B cell (primary cell): Measurements from ENCODE around the gene TUT4. TPM values are rescaled to one million over a fixed set of nuclear protein-coding genes. Genes with fewer than 3 reads are reported as not detected.

Experiments used
- ATAC-seq: fragments of 200-7000 bp; cut with Tn5 transposase; one replicate; pipeline ENCODE4 v1.10.0; 2021; ENCODE audit warnings: low read depth, mild to moderate bottlenecking, moderate number of reproducible peaks, moderate library complexity
- CTCF ChIA-PET: fragments of 350-600 bp; sonication (Branson Sonifier 250); formaldehyde crosslinking; loops from one replicate; lab custom pipeline; 2021; ENCODE audit warnings: antibody characterized with exemption, inconsistent platforms; lab: Charles Lee
- POLR2A ChIA-PET: fragments of 350-600 bp; sonication (Branson Sonifier 250); formaldehyde crosslinking; loops from one replicate; lab custom pipeline; 2021; ENCODE audit warnings: antibody characterized with exemption; lab: Charles Lee
- DNase-seq: peaks from one replicate; pipeline ENCODE4 v3.0.0; 2013
- H2AFZ ChIP-seq: 2 replicates; pipeline ENCODE4 v1.6.1; 2012; ENCODE audit warnings: mild to moderate bottlenecking, low read depth, low read length; ENCODE audit not compliant: insufficient read depth, poor library complexity, severe bottlenecking
- H3K27ac ChIP-seq, 2 donors: 1 replicate in 1 of 2; 2 replicates in 1 of 2; pipeline ENCODE4 v1.5.1; 2012 to 2013; ENCODE audit warnings: low read length in 2 of 2, mild to moderate bottlenecking in 2 of 2, moderate library complexity in 1 of 2
- H3K27me3 ChIP-seq, 4 experiments: fragments of 200-600 bp in 1 of 4; sonication (generic) in 1 of 4; replicated peaks in 1 of 4; 1 replicate in 2 of 4; 2 replicates in 2 of 4; pipeline versions ENCODE4 v1.6.1 to v1.7.0; 2013 to 2016; ENCODE audit warnings: low read length in 3 of 4, mild to moderate bottlenecking in 2 of 4, mixed read lengths in 1 of 4, moderate library complexity in 1 of 4; ENCODE audit not compliant: insufficient read depth in 4 of 4, control insufficient read depth in 3 of 4; ENCODE audit errors: control extremely low read depth in 1 of 4
- H3K36me3 ChIP-seq, 2 experiments: replicated peaks in 1 of 2; 1 replicate in 1 of 2; 2 replicates in 1 of 2; pipeline versions ENCODE4 v1.6.1 to v1.7.1; 2013; ENCODE audit warnings: low read length in 1 of 2; ENCODE audit not compliant: insufficient read depth in 2 of 2, control insufficient read depth in 1 of 2; ENCODE audit errors: control extremely low read depth in 1 of 2, extremely low read depth in 1 of 2
- H3K4me1 ChIP-seq, 2 donors: fragments of 200-600 bp in 1 of 2; sonication (generic) in 1 of 2; 1 replicate in 1 of 2; 2 replicates in 1 of 2; pipeline versions ENCODE4 v1.5.1 to v1.6.1; 2013 to 2017; ENCODE audit warnings: low read length in 2 of 2; ENCODE audit not compliant: control insufficient read depth in 2 of 2, insufficient read depth in 2 of 2
- H3K4me2 ChIP-seq: replicated peaks from 2 replicates; pipeline ENCODE3; 2012; ENCODE audit warnings: mild to moderate bottlenecking, low read depth, low read length; ENCODE audit not compliant: poor library complexity, severe bottlenecking
- H3K4me3 ChIP-seq, 5 experiments: fragments of 200-600 bp in 1 of 5; sonication (generic) in 1 of 5; 1 replicate in 3 of 5; 2 replicates in 2 of 5; pipeline versions ENCODE4 v1.5.1 to v1.7.0; 2011 to 2016; ENCODE audit warnings: low read length in 4 of 5, mild to moderate bottlenecking in 4 of 5, low read depth in 2 of 5, control low read depth in 1 of 5, moderate library complexity in 1 of 5; ENCODE audit not compliant: insufficient read depth in 1 of 5; ENCODE audit errors: control extremely low read depth in 1 of 5, extremely low read depth in 1 of 5
- H3K79me2 ChIP-seq: fragments of 200-600 bp; sonication (generic); one replicate; pipeline ENCODE4 v1.6.0; 2016; ENCODE audit warnings: low read length; ENCODE audit not compliant: control insufficient read depth, insufficient read depth
- H3K9ac ChIP-seq: fragments of 200-600 bp; sonication (generic); 2 replicates; pipeline ENCODE4 v1.6.1; 2017; ENCODE audit warnings: mild to moderate bottlenecking, low read length, moderate library complexity
- H3K9me3 ChIP-seq, 3 donors: one replicate each; pipeline versions ENCODE4 v1.6.1 to v1.7.1; 2013; ENCODE audit warnings: low read length in 2 of 3; ENCODE audit not compliant: control insufficient read depth in 2 of 3, insufficient read depth in 1 of 3; ENCODE audit errors: control extremely low read depth in 1 of 3
- H4K20me1 ChIP-seq: 2 replicates; pipeline ENCODE4 v1.6.0; 2012; ENCODE audit warnings: mild to moderate bottlenecking, low read length; ENCODE audit not compliant: insufficient read depth, control insufficient read depth, poor library complexity, severe bottlenecking
- H3K27ac Mint-ChIP-seq: one replicate; pipeline ENCODE4 v1.8.0; 2021; ENCODE audit warnings: mixed read lengths
- H3K27me3 Mint-ChIP-seq: one replicate; pipeline ENCODE4 v1.8.0; 2021; ENCODE audit warnings: mixed read lengths
- H3K4me1 Mint-ChIP-seq: one replicate; pipeline ENCODE4 v1.8.0; 2021; ENCODE audit warnings: mixed read lengths
- H3K4me3 Mint-ChIP-seq: one replicate; pipeline ENCODE4 v1.8.0; 2021; ENCODE audit warnings: mixed read lengths
- H3K9me3 Mint-ChIP-seq: one replicate; pipeline ENCODE4 v1.8.0; 2022; ENCODE audit warnings: mixed read lengths; ENCODE audit not compliant: insufficient read depth
- EZH2 ChIP-seq: IDR thresholded peaks from 2 replicates; pipeline ENCODE4 v1.6.1; 2012; ENCODE audit warnings: borderline replicate concordance, low read depth, mild to moderate bottlenecking, moderate library complexity, low read length; ENCODE audit not compliant: insufficient read depth, poor library complexity, severe bottlenecking
- WGBS: methylation state at CpG from one replicate; pipeline ENCODE4 v1.1.5; 2013; ENCODE audit warnings: missing lambda C conversion rate; ENCODE audit not compliant: insufficient coverage; 5-methylcytosine and 5-hydroxymethylcytosine counted together
- intact Hi-C: fragments of 100-400 bp; cut with micrococcal nuclease; formaldehyde crosslinking; loops from one replicate; pipeline ENCODE4 v1.10.0; 2022
- polyA plus RNA-seq: library from polyadenylated mRNA; depleted of rRNA; stranded (reverse); fragments of >200 nt; gene quantifications from 2 replicates; pipeline ENCODE4 v1.2.3, GENCODE V29; 2012
- total RNA-seq, 2 donors: library from RNA; stranded (reverse); fragments of 120-200 nt in 1 of 2; gene quantifications; 1 replicate in 1 of 2; 2 replicates in 1 of 2; pipeline versions ENCODE4 v1.2.3 to v1.2.4, GENCODE V29; 2013 to 2022
- TF ChIP-seq, protein P1 (sequence below): fragments of 200-600 bp; IDR thresholded peaks from one replicate; pipeline ENCODE4 v1.8.0; 2022; ENCODE audit warnings: antibody characterized with exemption, mild to moderate bottlenecking

Gene TUT4
- total and polyA plus RNA-seq, 2 donors (not counting 1 experiment from before 2014, with no cell fraction given): 76.6 to 248 TPM

DNA sequence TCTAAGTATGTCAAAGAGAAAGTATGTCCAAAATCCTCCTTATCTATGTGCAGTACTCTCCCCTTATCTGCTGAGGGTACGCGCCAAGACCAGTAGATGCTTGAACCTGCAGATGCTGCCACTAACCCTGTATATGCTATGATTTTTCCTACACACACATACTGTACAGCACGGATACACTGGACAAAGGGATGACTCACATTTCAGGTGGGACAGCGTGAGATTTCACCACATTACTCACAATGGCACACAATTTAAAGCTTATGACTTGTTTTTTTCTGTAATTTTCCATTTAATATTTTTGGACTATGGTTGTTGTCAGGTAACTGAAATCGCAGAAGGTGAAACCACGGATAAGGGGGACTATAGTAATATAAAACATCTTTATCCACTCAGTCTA is 152.8 kb downstream of the TUT4 start:
- H3K4me2 ChIP-seq: no peak overlapping the region
- H3K9me3 ChIP-seq: no peaks in the 10 kb centered on the region
- H3K79me2 ChIP-seq: peaks cover 23% of the 10 kb centered on the region
- ChIA-PET POLR2A (interaction anchor here (0.7 kb wide), 1 partner anchor 700 kb away, joined by 4 read pairs; no protein-coding TSS in a partner anchor), CTCF (interaction anchor here (0.6 kb wide), 1 partner anchor 108 kb away, joined by 3 read pairs; no protein-coding TSS in a partner anchor)
- intact Hi-C loops: loop anchor here (10.0 kb wide), 1 partner anchor 525 kb away; the partner anchor contains the start of genes ECHDC2 and SCP2
- no peak overlapping the region for H3K27ac ChIP-seq
- no peaks in the 10 kb centered on the region for H3K27me3 ChIP-seq
- Mint-ChIP-seq H3K4me1 (peaks cover 18% of the 10 kb centered on the region), H3K27ac (no peak overlapping the region), H3K27me3 (no peaks in the 10 kb centered on the region), H3K9me3 (no peaks in the 10 kb centered on the region), H3K4me3 (no peak overlapping the region)
- no peak overlapping the region for H3K4me3 ChIP-seq
- no peaks in the 10 kb centered on the region for H3K36me3 ChIP-seq
- 100% methylated on average over 2 of the region's 6 CpGs for WGBS
- ATAC-seq: no peak
- H4K20me1 ChIP-seq: no peaks in the 10 kb centered on the region
- H2AFZ ChIP-seq: no peak overlapping the region
- DNase-seq: no peak
- no peak for TF ChIP-seq EZH2
- TF ChIP-seq, protein P1, sequence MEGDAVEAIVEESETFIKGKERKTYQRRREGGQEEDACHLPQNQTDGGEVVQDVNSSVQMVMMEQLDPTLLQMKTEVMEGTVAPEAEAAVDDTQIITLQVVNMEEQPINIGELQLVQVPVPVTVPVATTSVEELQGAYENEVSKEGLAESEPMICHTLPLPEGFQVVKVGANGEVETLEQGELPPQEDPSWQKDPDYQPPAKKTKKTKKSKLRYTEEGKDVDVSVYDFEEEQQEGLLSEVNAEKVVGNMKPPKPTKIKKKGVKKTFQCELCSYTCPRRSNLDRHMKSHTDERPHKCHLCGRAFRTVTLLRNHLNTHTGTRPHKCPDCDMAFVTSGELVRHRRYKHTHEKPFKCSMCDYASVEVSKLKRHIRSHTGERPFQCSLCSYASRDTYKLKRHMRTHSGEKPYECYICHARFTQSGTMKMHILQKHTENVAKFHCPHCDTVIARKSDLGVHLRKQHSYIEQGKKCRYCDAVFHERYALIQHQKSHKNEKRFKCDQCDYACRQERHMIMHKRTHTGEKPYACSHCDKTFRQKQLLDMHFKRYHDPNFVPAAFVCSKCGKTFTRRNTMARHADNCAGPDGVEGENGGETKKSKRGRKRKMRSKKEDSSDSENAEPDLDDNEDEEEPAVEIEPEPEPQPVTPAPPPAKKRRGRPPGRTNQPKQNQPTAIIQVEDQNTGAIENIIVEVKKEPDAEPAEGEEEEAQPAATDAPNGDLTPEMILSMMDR: no peak
- H3K4me1 ChIP-seq: peaks cover 8 to 15% of the 10 kb centered on the region in 2 donors
- no peak overlapping the region for H3K9ac ChIP-seq

DNA sequence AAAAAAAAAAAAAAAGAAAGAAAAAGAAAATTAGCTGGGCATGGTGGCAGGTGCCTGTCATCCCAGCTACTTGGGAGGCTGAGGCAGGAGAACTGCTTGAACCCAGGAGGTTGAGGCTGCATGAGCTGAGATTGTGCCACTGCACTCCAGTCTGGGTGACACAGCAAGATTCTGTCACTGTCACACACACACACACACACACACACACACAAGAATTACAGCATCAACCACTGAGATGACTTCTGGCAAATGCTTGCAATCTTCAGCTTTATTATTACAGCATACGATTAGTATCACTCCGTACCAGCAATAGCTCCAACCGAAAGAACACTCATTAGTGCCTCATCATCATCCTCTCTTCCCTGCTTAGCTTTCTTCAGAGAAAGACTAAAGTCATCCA is 153.3 kb downstream of the TUT4 start:
- H3K27ac Mint-ChIP-seq: no peak overlapping the region
- ChIA-PET POLR2A (interaction anchor here (0.7 kb wide), 1 partner anchor 700 kb away, joined by 4 read pairs; no protein-coding TSS in a partner anchor), CTCF (interaction anchor here (0.6 to 0.7 kb wide), 2 partner anchors 107 to 362 kb away, joined by 3 to 4 read pairs; no protein-coding TSS in a partner anchor)
- WGBS: 100% methylated on average over 3 of the region's 3 CpGs
- Histone ChIP-seq H3K9me3 (no peaks in the 10 kb centered on the region), H3K9ac (no peak overlapping the region), H3K79me2 (peaks cover 18% of the 10 kb centered on the region), H4K20me1 (no peaks in the 10 kb centered on the region), H3K36me3 (no peaks in the 10 kb centered on the region), H3K4me1 (peaks cover 6 to 12% of the 10 kb centered on the region in 2 donors), H3K27me3 (no peaks in the 10 kb centered on the region), H3K4me2 (no peak overlapping the region), H2AFZ (no peak overlapping the region), H3K4me3 (no peak overlapping the region), H3K27ac (no peak overlapping the region)
- H3K4me3 Mint-ChIP-seq: no peak overlapping the region
- H3K9me3 Mint-ChIP-seq: no peaks in the 10 kb centered on the region
- TF ChIP-seq EZH2: no peak
- TF ChIP-seq, protein P1: no peak
- peaks cover 13% of the 10 kb centered on the region for H3K4me1 Mint-ChIP-seq
- intact Hi-C loops: loop anchor here (10.0 kb wide), 1 partner anchor 525 kb away; the partner anchor contains the start of genes ECHDC2 and SCP2
- no peaks in the 10 kb centered on the region for H3K27me3 Mint-ChIP-seq
- no peak for ATAC-seq
- DNase-seq: no peak
